Loucy (cell line): ENCODE results near the gene PFKL.

Experiments
- H2AFZ ChIP-seq: fragments of 200-600 bp; sonication (generic); 2 replicates; pipeline ENCODE4 v1.6.0; 2016; ENCODE audit warnings: antibody characterized with exemption, mild to moderate bottlenecking, low read length, moderate library complexity
- H3F3A ChIP-seq: fragments of 200-600 bp; 2 replicates; pipeline ENCODE4 v1.6.0; 2016; ENCODE audit warnings: antibody characterized with exemption, low read depth, mild to moderate bottlenecking
- H3K27me3 ChIP-seq: fragments of 200-600 bp; sonication (generic); 2 replicates; pipeline ENCODE4 v1.6.1; 2014; ENCODE audit warnings: low read length, mild to moderate bottlenecking; ENCODE audit not compliant: insufficient read depth, poor library complexity, severe bottlenecking
- H3K36me3 ChIP-seq: fragments of 200-600 bp; sonication (generic); 2 replicates; pipeline ENCODE4 v1.6.1; 2016; ENCODE audit warnings: low read length; ENCODE audit not compliant: insufficient read depth
- H3K4me1 ChIP-seq: fragments of 200-600 bp; sonication (generic); 2 replicates; pipeline ENCODE4 v1.5.1; 2014; ENCODE audit warnings: low read length, mild to moderate bottlenecking; ENCODE audit not compliant: insufficient read depth, poor library complexity, severe bottlenecking
- H3K4me2 ChIP-seq: fragments of 200-600 bp; sonication (generic); 2 replicates; pipeline ENCODE4 v1.6.0; 2014; ENCODE audit warnings: antibody characterized with exemption, low read length, low read depth, mild to moderate bottlenecking; ENCODE audit not compliant: poor library complexity, severe bottlenecking
- H3K4me3 ChIP-seq: fragments of 200-600 bp; sonication (generic); 2 replicates; pipeline ENCODE4 v1.5.1; 2014; ENCODE audit warnings: low read length, mild to moderate bottlenecking, mixed read lengths; ENCODE audit not compliant: poor library complexity, severe bottlenecking
- H3K79me2 ChIP-seq: fragments of 200-600 bp; sonication (generic); 2 replicates; pipeline ENCODE4 v1.6.1; 2014; ENCODE audit warnings: low read length; ENCODE audit not compliant: insufficient read depth
- H3K9ac ChIP-seq: fragments of 200-600 bp; sonication (generic); 2 replicates; pipeline ENCODE4 v1.6.0; 2014; ENCODE audit warnings: mild to moderate bottlenecking, low read depth, low read length, moderate library complexity; ENCODE audit not compliant: poor library complexity, severe bottlenecking
- H3K9me2 ChIP-seq: fragments of 200-600 bp; sonication (generic); replicated peaks from 2 replicates; pipeline ENCODE4 v1.6.1; 2016; ENCODE audit warnings: low read depth, low read length, mixed read lengths
- H3K9me3 ChIP-seq: fragments of 200-600 bp; sonication (generic); 2 replicates; pipeline ENCODE4 v1.6.1; 2014; ENCODE audit warnings: mild to moderate bottlenecking, antibody characterized with exemption, low read length, low read depth; ENCODE audit not compliant: insufficient read depth
- H4K20me1 ChIP-seq: fragments of 200-600 bp; sonication (generic); 2 replicates; pipeline ENCODE4 v1.6.0; 2014; ENCODE audit warnings: antibody characterized with exemption, low read length, mild to moderate bottlenecking; ENCODE audit not compliant: insufficient read depth, poor library complexity, severe bottlenecking
- EZH2phosphoT487 ChIP-seq: fragments of 200-600 bp; IDR thresholded peaks from 2 replicates; pipeline ENCODE4 v1.6.1; 2018; ENCODE audit warnings: antibody characterized with exemption, mild to moderate bottlenecking, moderate library complexity, borderline replicate concordance
- TF ChIP-seq, protein P1 (sequence below): fragments of 200-600 bp; sonication (generic); conservative IDR thresholded peaks from 2 replicates; pipeline ENCODE4 v1.5.1; 2014; ENCODE audit warnings: mild to moderate bottlenecking, antibody characterized with exemption, low read length

PFKL gene

GRCh38 chr21:44286716-44287632 lies 12.9 kb upstream of the PFKL start:
- H3K9me3 ChIP-seq: no peaks in the 10 kb centered on the region
- H2AFZ ChIP-seq: no peak overlapping the region
- no peak overlapping the region for H3K4me2 ChIP-seq
- no peak overlapping the region for H3K4me3 ChIP-seq
- no peaks in the 10 kb centered on the region for H3F3A ChIP-seq
- no peak for TF ChIP-seq EZH2phosphoT487
- TF ChIP-seq, protein P1, sequence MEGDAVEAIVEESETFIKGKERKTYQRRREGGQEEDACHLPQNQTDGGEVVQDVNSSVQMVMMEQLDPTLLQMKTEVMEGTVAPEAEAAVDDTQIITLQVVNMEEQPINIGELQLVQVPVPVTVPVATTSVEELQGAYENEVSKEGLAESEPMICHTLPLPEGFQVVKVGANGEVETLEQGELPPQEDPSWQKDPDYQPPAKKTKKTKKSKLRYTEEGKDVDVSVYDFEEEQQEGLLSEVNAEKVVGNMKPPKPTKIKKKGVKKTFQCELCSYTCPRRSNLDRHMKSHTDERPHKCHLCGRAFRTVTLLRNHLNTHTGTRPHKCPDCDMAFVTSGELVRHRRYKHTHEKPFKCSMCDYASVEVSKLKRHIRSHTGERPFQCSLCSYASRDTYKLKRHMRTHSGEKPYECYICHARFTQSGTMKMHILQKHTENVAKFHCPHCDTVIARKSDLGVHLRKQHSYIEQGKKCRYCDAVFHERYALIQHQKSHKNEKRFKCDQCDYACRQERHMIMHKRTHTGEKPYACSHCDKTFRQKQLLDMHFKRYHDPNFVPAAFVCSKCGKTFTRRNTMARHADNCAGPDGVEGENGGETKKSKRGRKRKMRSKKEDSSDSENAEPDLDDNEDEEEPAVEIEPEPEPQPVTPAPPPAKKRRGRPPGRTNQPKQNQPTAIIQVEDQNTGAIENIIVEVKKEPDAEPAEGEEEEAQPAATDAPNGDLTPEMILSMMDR: no peak
- H3K36me3 ChIP-seq: no peaks in the 10 kb centered on the region
- H3K9ac ChIP-seq: no peak overlapping the region
- H3K4me1 ChIP-seq: no peaks in the 10 kb centered on the region
- H3K9me2 ChIP-seq: no peaks in the 10 kb centered on the region
- H4K20me1 ChIP-seq: no peaks in the 10 kb centered on the region
- no peaks in the 10 kb centered on the region for H3K27me3 ChIP-seq
- no peaks in the 10 kb centered on the region for H3K79me2 ChIP-seq

DNA sequence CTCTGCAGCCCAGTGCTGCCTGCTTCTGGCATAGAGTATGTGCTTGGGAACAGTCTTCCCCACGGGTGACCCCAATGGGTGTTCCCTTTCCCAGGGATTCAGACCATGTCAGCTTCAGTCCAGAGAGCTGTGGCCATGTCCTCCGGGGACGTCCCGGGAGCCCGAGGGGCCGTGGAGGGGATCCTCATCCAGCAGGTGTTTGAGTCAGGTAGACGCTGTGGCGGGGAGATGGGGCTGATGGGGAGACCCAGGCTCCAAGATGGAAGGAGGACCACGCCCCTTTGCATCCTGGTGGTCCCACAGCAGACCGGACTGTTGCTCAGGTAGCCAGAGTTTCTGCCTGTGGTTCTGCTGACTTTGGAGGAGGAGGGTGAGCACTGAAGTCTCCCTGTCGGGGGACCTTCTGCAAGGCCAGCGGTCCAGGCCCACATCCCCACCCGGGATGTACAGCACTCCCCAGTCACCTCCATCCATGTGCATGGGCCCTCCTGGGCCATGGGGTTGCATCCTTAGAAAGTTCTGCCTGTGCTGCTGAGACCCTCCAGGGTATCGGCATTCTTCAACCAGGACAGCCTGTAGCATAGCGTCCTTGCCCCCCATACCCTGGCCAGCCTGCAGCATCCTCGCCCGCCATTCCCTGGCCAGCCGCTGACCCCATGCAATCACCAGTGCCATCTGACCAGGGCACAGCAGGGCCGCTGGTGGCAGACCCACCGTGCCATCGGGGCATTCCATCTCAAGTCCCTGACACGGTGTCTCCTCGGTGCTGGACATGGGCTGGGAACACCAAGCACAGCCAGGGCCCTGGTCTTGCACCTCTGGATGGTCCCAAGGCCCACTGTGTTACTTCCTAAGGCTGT lies 11.4 kb upstream of the PFKL start:
- H3F3A ChIP-seq: no peaks in the 10 kb centered on the region

DNA sequence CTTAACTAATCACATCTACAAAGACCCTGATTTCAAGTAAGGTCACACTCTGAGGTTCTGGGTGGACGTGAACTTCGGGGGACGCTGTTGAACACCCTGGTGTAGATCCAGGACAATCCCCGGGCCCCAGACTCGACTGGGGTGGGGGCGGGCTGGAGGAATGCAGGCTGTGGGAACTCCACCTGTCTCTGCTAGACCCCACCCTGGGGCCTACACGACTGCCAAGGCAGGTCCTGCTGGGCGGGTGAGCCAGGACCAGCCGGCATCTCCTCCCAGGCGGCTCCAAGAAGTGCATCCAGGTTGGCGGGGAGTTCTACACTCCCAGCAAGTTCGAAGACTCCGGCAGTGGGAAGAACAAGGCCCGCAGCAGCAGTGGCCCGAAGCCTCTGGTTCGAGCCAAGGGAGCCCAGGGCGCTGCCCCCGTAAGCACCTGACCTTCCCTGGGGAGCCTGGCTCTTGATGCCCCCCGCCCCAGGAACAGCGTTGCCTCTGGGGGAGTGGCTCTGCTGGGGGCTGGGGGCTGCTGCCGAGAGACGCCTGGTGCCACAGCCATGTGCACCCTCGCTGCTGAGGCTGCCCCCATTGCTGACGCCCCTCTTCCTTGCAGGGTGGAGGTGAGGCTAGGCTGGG lies 10.4 kb upstream of the PFKL start:
- Histone ChIP-seq H3K36me3 (no peaks in the 10 kb centered on the region), H2AFZ (no peak overlapping the region), H3F3A (no peaks in the 10 kb centered on the region), H3K79me2 (no peaks in the 10 kb centered on the region), H3K4me1 (no peaks in the 10 kb centered on the region), H3K27me3 (no peaks in the 10 kb centered on the region), H3K4me3 (no peak overlapping the region), H3K4me2 (no peak overlapping the region), H4K20me1 (no peaks in the 10 kb centered on the region), H3K9me2 (no peaks in the 10 kb centered on the region), H3K9ac (no peak overlapping the region), H3K9me3 (no peaks in the 10 kb centered on the region)
- TF ChIP-seq EZH2phosphoT487: no peak
- TF ChIP-seq, protein P1: no peak

More for the DNA sequence above, 11.4 kb upstream of the PFKL start:
- no peaks in the 10 kb centered on the region for H3K4me1 ChIP-seq
- no peak for TF ChIP-seq EZH2phosphoT487
- TF ChIP-seq, protein P1: no peak
- H3K9ac ChIP-seq: no peak overlapping the region
- H3K4me2 ChIP-seq: no peak overlapping the region
- H4K20me1 ChIP-seq: no peaks in the 10 kb centered on the region
- H3K36me3 ChIP-seq: no peaks in the 10 kb centered on the region
- H3K27me3 ChIP-seq: no peaks in the 10 kb centered on the region
- H3K4me3 ChIP-seq: no peak overlapping the region
- no peak overlapping the region for H2AFZ ChIP-seq
- no peaks in the 10 kb centered on the region for H3K9me2 ChIP-seq
- no peaks in the 10 kb centered on the region for H3K9me3 ChIP-seq
- no peaks in the 10 kb centered on the region for H3K79me2 ChIP-seq
